Caco-2 (cell line): ENCODE results near the gene GALNT8. TPM values are rescaled to one million over a fixed set of nuclear protein-coding genes. Genes with fewer than 3 reads are reported as not detected.

Source experiments
- BruUV-seq: library from RNA; stranded (reverse); fragments of 400-500 nt; replicated peaks from 2 replicates; lab custom pipeline; 2021; lab: Mats Ljungman, UMichigan
- CTCF ChIA-PET: fragments of 300-600 bp; sonication (Branson Sonifier 250); formaldehyde crosslinking; loops from one replicate; lab custom pipeline; 2022; ENCODE audit warnings: antibody characterized with exemption; lab: Charles Lee
- POLR2A ChIA-PET: fragments of 300-600 bp; sonication (Branson Sonifier 250); formaldehyde crosslinking; loops from one replicate; lab custom pipeline; 2022; ENCODE audit warnings: antibody characterized with exemption; lab: Charles Lee
- DNase-seq, 2 experiments: peaks; one replicate each; pipeline versions ENCODE4 v3.0.0 to v3.0.0-alpha.2; 2020 to 2022
- H3K27me3 ChIP-seq: replicated peaks from 2 replicates; pipeline ENCODE4 v1.6.0; 2011; ENCODE audit warnings: low read length; ENCODE audit not compliant: control insufficient read depth, insufficient read depth
- H3K36me3 ChIP-seq: 2 replicates; pipeline ENCODE4 v1.5.1; 2011; ENCODE audit warnings: low read length; ENCODE audit not compliant: control insufficient read depth, insufficient read depth
- H3K4me1 ChIP-seq: fragments of 250-450 bp; sonication (Bioruptor Pico); 2 replicates; pipeline ENCODE4 v1.5.1; 2020; ENCODE audit warnings: mild to moderate bottlenecking
- H3K4me3 ChIP-seq: 2 replicates; pipeline ENCODE4 v1.5.1; 2011; ENCODE audit warnings: low read depth, mild to moderate bottlenecking, control low read depth, low read length
- H3K9me3 ChIP-seq: fragments of 250-450 bp; sonication (Bioruptor Pico); 2 replicates; pipeline ENCODE4 v1.5.1; 2020; ENCODE audit warnings: mild to moderate bottlenecking, moderate library complexity
- H3K27ac Mint-ChIP-seq: one replicate; pipeline ENCODE4 v1.8.0; 2022; ENCODE audit warnings: mixed read lengths; ENCODE audit not compliant: unreplicated experiment
- H3K27me3 Mint-ChIP-seq: one replicate; pipeline ENCODE4 v1.8.0; 2022; ENCODE audit warnings: mixed read lengths; ENCODE audit not compliant: insufficient read depth, unreplicated experiment
- H3K36me3 Mint-ChIP-seq: one replicate; pipeline ENCODE4 v1.8.0; 2022; ENCODE audit warnings: mild to moderate bottlenecking, mixed read lengths; ENCODE audit not compliant: insufficient read depth, unreplicated experiment
- H3K4me1 Mint-ChIP-seq: one replicate; pipeline ENCODE4 v1.8.0; 2022; ENCODE audit warnings: low read depth, mixed read lengths; ENCODE audit not compliant: unreplicated experiment
- H3K4me3 Mint-ChIP-seq: one replicate; pipeline ENCODE4 v1.8.0; 2022; ENCODE audit warnings: mild to moderate bottlenecking, moderate library complexity, mixed read lengths; ENCODE audit not compliant: unreplicated experiment
- H3K9me3 Mint-ChIP-seq: one replicate; pipeline ENCODE4 v1.8.0; 2022; ENCODE audit warnings: mixed read lengths; ENCODE audit not compliant: unreplicated experiment
- intact Hi-C: fragments of 100-400 bp; cut with micrococcal nuclease; formaldehyde crosslinking; loops from one replicate; pipeline ENCODE4 v1.10.0; 2022; ENCODE audit not compliant: unreplicated experiment
- total RNA-seq: library from RNA; stranded (reverse); gene quantifications from 2 replicates; pipeline ENCODE4 v1.2.3, GENCODE V29; 2022
- TF ChIP-seq, protein P1 (sequence below), 2 experiments: fragments of 200-600 bp in 1 of 2; IDR thresholded peaks; 1 replicate in 1 of 2; 2 replicates in 1 of 2; pipeline versions ENCODE4 v1.5.1 to v1.8.0; 2011 to 2022; ENCODE audit warnings: antibody characterized with exemption in 1 of 2, control low read depth in 1 of 2, inconsistent platforms in 1 of 2, low read depth in 1 of 2, low read length in 1 of 2, mild to moderate bottlenecking in 1 of 2, moderate library complexity in 1 of 2; ENCODE audit not compliant: insufficient read depth in 1 of 2, severe bottlenecking in 1 of 2, unreplicated experiment in 1 of 2

GALNT8 gene
- total RNA-seq, 1 experiment from 2014 or later, result not detected

DNA sequence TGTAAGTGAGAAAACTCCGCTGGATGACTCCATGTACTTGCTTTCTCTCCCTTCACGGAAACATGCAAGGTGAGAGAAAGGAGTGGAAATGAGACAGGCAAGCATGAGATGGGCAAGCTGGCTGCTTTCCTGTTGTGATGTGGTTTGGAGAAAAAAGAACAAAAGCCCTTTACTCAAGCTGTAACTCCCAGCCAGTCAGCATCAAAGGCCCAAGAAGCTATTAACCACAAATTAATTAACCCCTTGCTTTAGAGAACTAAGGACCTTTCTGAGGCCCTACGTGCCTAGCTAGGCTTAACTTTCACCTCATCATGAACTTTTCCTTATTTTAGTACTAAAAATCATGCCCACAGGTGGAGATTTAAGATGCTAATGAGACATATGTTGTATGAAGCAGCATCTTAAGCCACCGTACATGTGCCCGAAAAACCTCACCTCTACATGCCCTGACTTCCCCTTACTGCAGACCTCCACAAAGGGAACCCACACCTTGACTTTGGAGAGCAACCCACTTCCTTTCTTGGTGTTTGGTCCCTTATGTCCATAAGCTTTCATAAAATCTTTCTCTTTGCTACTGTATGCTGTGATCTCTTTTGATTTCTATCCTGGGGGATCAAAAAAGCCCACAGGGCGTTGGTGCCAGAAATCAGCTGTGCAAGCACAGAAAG is 87.0 kb downstream of the GALNT8 start:
- ChIA-PET POLR2A (no interaction called here), CTCF (no interaction called here)
- H3K27me3 Mint-ChIP-seq, result peaks cover 18% of the 10 kb centered on the region
- Histone ChIP-seq H3K36me3 (no peaks in the 10 kb centered on the region), H3K4me1 (no peaks in the 10 kb centered on the region), H3K4me3 (no peak overlapping the region), H3K27me3 (no peaks in the 10 kb centered on the region), H3K9me3 (no peaks in the 10 kb centered on the region)
- DNase-seq, result no peak
- TF ChIP-seq, protein P1, sequence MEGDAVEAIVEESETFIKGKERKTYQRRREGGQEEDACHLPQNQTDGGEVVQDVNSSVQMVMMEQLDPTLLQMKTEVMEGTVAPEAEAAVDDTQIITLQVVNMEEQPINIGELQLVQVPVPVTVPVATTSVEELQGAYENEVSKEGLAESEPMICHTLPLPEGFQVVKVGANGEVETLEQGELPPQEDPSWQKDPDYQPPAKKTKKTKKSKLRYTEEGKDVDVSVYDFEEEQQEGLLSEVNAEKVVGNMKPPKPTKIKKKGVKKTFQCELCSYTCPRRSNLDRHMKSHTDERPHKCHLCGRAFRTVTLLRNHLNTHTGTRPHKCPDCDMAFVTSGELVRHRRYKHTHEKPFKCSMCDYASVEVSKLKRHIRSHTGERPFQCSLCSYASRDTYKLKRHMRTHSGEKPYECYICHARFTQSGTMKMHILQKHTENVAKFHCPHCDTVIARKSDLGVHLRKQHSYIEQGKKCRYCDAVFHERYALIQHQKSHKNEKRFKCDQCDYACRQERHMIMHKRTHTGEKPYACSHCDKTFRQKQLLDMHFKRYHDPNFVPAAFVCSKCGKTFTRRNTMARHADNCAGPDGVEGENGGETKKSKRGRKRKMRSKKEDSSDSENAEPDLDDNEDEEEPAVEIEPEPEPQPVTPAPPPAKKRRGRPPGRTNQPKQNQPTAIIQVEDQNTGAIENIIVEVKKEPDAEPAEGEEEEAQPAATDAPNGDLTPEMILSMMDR (IDR thresholded peaks at IDR 0.05; ENCODE audit: insufficient read depth in 1 of 2, low read depth in 1 of 2, low read length in 1 of 2, severe bottlenecking in 1 of 2, unreplicated experiment in 1 of 2), result no peak
- H3K9me3 Mint-ChIP-seq, result no peaks in the 10 kb centered on the region
- H3K4me1 Mint-ChIP-seq, result no peaks in the 10 kb centered on the region
- no peak overlapping the region for H3K4me3 Mint-ChIP-seq
- intact Hi-C loops, result no loop called here
- H3K36me3 Mint-ChIP-seq, result no peaks in the 10 kb centered on the region
- no peak overlapping the region for H3K27ac Mint-ChIP-seq
- no TSS peak for BruUV-seq

DNA sequence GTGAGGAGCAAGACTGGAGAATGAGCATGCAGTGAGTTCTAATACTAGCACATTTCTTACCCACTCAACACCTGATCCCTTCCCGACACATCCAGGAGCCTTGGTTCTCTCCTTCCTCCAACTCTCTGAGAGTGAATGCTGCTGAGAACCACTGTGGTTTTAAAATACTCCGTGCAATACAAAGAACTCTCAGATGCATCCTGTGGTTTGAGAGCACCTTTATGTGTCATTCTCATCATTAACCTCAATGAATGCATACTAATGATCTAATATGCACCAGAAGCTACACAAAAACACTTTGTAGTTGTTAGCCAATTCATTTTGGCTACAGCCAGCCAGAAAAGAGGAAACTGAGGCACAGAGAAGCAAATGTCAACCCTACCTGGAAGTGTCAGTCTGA is 87.6 kb downstream of the GALNT8 start:
- POLR2A ChIA-PET, result no interaction called here
- CTCF ChIA-PET, result no interaction called here
- Histone ChIP-seq H3K36me3 (no peaks in the 10 kb centered on the region), H3K4me1 (no peaks in the 10 kb centered on the region), H3K27me3 (no peaks in the 10 kb centered on the region), H3K9me3 (no peaks in the 10 kb centered on the region), H3K4me3 (no peak overlapping the region)
- no TSS peak for BruUV-seq
- Mint-ChIP-seq H3K4me1 (no peaks in the 10 kb centered on the region), H3K4me3 (no peak overlapping the region), H3K27ac (no peak overlapping the region), H3K36me3 (no peaks in the 10 kb centered on the region), H3K27me3 (peaks cover 18% of the 10 kb centered on the region), H3K9me3 (no peaks in the 10 kb centered on the region)
- no peak for DNase-seq
- TF ChIP-seq, protein P1 (IDR thresholded peaks at IDR 0.05; ENCODE audit: insufficient read depth in 1 of 2, low read depth in 1 of 2, low read length in 1 of 2, severe bottlenecking in 1 of 2, unreplicated experiment in 1 of 2), result no peak
- intact Hi-C loops, result no loop called here

DNA sequence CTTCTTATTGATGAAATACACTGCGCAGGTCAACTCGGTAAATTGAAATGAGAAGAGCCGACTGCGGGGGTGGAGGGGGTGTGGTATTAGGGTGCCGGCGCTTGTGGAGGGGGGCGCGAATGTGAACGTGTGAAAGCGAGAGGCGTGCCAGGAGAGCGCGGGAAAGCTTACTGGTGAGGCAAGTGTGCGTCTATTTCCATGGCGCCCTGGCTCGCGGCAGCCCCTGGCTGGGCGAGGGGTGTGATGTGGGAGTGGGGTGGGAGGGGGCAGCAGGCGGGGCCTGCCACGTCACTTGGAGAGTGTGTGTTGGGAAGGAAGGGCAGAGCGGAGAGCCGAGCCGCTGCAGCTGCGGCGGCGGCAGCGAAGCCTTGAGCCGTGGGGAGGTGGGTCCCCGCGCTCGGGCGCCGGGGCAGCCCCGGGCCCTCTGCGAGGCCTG is 88.8 kb downstream of the GALNT8 start:
- Histone ChIP-seq H3K36me3 (no peaks in the 10 kb centered on the region), H3K4me3 (no peak overlapping the region), H3K9me3 (no peaks in the 10 kb centered on the region), H3K27me3 (no peaks in the 10 kb centered on the region), H3K4me1 (no peaks in the 10 kb centered on the region)
- Mint-ChIP-seq H3K4me3 (no peak overlapping the region), H3K27ac (no peak overlapping the region), H3K27me3 (peaks cover 12% of the 10 kb centered on the region), H3K9me3 (no peaks in the 10 kb centered on the region), H3K4me1 (no peaks in the 10 kb centered on the region), H3K36me3 (no peaks in the 10 kb centered on the region)
- intact Hi-C loops, result no loop called here
- ChIA-PET CTCF (no interaction called here), POLR2A (no interaction called here)
- TF ChIP-seq, protein P1 (IDR thresholded peaks at IDR 0.05; ENCODE audit: insufficient read depth in 1 of 2, low read depth in 1 of 2, low read length in 1 of 2, severe bottlenecking in 1 of 2, unreplicated experiment in 1 of 2), result no peak
- DNase-seq, result no peak
- no TSS peak for BruUV-seq
